GM12892 (cell line): ENCODE data around the gene RPTOR.

Experiments used
- DNase-seq: peaks from one replicate; pipeline ENCODE4 v3.0.0; 2011; ENCODE audit not compliant: insufficient read length
- FAIRE-seq: peaks from 2 replicates; lab custom pipeline; 2011; peaks lifted over from hg19 to GRCh38; lab: Jason Lieb, UNC
- POLR2A ChIP-seq: IDR thresholded peaks from 2 replicates; pipeline ENCODE4 v1.6.1; 2011; ENCODE audit warnings: low read depth, low read length, control low read depth
- POLR2AphosphoS5 ChIP-seq: IDR thresholded peaks from 2 replicates; pipeline ENCODE4 v1.6.1; 2011; ENCODE audit warnings: low read depth, low read length, control low read depth
- TAF1 ChIP-seq: IDR thresholded peaks from 2 replicates; pipeline ENCODE4 v1.6.1; 2011; ENCODE audit warnings: low read depth, mild to moderate bottlenecking, control low read depth, low read length, borderline replicate concordance

RPTOR gene

DNA sequence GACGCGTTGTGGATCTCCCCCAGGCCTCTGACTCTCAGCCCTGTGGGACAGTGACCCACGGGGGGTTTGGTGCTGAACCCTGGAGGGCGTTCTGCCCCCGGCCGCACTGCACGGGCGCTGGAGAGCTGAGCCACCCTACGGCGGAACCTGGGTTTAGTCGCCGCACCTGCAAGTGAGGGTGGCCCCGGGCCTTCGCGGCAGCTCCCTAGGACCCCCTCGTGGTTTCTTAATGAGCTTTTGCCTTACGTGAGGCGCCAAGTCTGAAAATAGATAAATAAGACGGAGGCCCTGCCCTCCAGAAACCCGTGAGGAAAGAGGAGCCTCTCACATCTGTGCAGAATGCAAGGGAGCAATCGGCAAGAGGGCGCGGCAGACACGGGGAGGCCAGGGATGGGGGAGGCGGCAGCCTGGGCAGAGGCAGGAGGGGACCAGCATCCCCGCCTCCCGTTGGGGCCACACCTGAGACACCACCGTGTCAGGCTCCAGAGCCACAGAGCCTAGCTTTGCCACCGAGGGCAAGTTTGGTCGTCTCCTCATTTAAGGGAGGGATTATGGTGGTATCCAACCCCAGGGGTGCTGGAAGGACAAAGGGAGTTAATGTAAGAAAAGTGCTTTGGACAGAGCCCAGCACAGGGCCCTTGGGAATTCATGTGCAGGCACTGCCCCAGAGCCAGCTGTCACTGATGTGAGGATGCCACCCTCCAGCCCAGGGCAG, 293.8 kb downstream of the RPTOR start:
- TF ChIP-seq POLR2A: no peak
- TF ChIP-seq TAF1: no peak
- no peak for TF ChIP-seq POLR2AphosphoS5
- FAIRE-seq (no peak), DNase-seq (no peak)

DNA sequence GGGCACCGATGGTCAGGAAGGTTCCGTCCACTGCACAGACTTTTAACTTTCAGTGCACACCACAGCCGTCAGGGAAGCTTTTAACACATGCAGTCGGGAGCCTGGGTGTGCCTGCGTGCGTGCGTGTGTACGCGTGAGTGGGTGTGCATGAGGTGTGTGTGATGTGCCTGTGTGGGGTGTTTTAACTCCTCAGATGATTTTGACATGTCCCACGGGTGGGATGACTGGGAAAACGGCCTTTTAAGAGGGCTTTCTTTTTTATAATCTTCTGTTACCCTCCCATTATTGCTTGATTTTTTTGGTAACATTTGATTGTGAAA, 294.3 kb downstream of the RPTOR start:
- TF ChIP-seq POLR2A (no peak), POLR2AphosphoS5 (no peak), TAF1 (no peak)
- no peak for FAIRE-seq

DNA sequence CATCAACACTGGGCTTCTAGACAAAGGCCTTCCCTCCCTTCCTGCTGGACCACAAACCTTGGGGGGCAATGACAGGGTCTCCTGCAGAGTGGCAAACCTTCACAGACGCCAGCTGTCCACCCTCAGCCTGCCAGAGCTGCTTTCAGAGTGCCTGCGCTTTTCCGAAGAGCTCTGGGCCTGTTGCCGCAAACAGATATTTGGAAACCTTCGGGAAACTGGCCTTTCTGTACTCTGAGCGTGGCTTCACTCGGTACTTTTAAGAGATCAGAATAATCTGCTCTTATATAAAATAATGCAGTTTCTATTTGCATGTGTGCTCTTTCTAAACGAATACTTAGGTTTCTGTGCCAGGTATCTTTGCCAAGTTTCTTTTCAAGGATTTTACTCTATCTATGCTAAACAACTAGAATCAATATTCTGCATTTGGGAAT, 294.9 kb downstream of the RPTOR start:
- TF ChIP-seq POLR2AphosphoS5 (no peak), TAF1 (no peak), POLR2A (no peak)
- no peak for FAIRE-seq
- no peak for DNase-seq

More for the DNA sequence above, 294.3 kb downstream of the RPTOR start:
- DNase-seq: no peak

DNA sequence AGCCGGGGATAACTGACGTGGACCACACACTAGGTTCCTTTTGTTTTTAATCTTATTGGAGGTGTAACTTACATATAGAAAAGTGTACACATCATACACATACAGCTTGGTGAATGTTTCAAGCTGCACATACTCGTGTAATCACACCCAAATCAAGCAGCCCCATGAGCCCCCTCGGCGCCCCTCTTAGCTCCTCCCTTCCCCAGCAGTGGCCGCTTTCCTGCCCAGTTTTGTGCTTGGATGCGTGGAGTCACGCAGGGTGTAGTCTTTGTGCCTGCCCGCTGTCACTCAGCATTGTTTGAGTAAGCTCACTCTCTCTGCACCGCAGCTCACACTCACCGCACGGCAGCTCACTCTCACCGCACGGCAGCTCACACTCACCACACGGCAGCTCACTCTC, 295.3 kb downstream of the RPTOR start:
- TF ChIP-seq TAF1 (no peak), POLR2A (no peak), POLR2AphosphoS5 (no peak)

DNA sequence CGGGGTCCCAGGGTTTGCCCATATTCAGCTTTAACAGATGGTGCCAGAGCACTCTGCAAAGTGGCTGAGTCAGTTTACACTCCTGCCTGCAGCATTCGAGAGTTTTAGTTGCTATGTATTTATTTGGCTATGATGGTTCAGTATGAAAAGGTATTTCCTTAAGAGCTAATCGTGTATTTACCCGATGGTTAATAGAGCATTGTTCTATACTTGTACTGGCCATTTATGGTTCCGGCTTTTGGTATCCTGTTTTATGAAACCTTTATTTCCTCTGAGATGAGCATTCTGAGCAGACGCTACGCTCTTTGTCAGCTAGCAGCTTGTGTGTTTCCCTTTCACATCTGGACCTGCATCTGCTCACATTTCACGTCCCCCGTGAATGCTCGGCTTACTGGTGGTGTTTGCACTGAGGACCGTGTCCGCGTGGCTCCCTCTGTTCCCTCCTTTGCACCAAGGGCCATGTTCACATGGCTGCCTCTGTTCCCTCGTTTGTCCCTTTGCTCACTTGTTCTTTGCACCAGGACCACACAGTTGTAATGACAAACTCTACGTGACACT, 297.9 kb downstream of the RPTOR start:
- DNase-seq (no peak), FAIRE-seq (no peak)
- TF ChIP-seq POLR2AphosphoS5 (no peak), POLR2A (no peak), TAF1 (no peak)

More for the DNA sequence above, 295.3 kb downstream of the RPTOR start:
- FAIRE-seq (no peak), DNase-seq (no peak)

DNA sequence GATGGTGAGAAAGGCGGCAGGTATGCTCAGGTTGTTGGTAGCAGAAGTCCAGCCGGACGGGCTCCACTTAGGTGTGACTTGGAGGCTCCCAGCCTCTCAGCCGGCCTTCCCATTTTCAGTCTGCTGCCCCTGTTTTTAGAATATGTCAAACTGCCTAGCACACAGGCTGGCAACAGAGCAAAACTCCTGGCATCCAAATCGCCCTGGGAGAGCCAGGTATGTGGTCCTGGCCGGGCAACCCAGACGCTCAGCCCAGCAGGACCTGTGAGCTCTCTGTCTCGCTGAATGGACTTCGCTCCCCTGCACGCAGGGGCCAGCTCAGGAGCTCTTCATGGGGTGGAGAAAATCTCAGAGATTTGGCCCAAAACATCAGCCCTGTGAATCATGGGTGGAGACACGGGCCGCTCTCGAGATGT, 299.1 kb downstream of the RPTOR start:
- no peak for FAIRE-seq
- no peak for TF ChIP-seq TAF1
- TF ChIP-seq POLR2AphosphoS5: no peak
- TF ChIP-seq POLR2A: no peak

DNA sequence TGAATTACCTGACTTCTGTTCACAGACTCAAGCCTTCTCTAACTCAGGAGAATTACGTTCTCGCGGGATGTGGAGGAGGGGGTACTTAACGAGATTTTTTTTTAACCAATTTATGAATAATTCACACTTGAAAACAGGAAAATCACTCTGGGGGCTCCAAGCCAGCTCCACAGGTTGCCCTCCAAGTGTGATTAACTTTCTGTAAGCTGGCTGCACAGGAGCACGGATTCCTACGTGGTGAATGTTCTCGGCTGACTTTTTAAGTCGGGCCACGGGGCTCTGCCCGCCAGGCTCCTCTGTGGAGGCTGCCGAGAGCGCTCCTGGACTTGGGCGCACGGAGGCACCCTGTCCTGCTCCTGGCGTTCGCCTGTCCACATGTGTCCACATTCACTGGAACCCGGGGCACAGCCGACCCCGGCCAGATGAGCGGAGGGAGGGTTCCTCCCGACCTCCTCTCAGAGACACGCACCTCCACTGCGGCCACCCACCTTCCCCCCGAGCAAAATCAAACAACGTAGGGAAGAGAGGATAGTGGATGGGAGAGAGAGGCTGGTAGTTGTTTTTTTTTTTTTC, 299.9 kb downstream of the RPTOR start:
- FAIRE-seq (no peak), DNase-seq (no peak)
- TF ChIP-seq POLR2AphosphoS5 (no peak), POLR2A (no peak), TAF1 (no peak)

More for the DNA sequence above, 299.1 kb downstream of the RPTOR start:
- no peak for DNase-seq

DNA sequence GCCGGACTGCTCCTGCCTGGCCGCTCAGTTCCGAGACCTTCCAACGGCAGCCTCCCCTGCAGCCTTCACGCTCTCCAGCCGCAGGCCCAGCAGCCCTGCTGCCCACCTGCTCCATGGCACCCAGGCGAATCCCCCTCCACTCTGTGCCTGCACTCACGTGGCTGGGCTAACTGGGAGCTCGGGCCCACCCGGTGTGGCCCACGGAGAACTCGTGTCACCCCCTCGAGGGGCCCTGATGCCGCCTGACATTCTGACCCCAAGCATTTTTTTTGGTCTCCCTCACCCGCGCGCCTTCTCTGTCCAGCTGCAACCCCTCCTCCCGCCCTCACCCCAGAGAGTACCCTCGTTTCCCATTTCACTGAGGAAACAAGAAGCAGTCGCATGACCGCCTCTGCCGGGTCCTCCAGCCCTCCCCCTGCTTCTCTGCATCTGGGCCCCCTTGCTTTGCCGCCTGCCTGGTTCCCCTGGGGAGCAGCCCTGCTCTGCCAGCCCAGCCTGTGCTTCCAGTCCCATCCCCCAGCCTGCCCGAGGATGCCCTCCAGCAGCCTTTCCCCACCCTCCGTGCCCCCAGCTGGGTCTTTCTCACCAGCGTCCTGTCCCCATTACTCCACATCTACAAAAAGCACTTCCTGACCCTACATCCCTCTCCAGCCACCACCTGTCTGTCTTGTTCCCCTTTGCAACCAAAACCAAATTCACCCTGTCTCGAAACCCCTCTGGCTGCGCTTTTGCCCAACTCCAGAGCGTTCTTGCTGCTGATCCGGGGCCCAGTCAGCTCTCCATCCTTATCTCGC, 300.6 kb downstream of the RPTOR start:
- TF ChIP-seq POLR2AphosphoS5: no peak
- no peak for TF ChIP-seq POLR2A
- no peak for TF ChIP-seq TAF1
- FAIRE-seq (no peak), DNase-seq (no peak)

DNA sequence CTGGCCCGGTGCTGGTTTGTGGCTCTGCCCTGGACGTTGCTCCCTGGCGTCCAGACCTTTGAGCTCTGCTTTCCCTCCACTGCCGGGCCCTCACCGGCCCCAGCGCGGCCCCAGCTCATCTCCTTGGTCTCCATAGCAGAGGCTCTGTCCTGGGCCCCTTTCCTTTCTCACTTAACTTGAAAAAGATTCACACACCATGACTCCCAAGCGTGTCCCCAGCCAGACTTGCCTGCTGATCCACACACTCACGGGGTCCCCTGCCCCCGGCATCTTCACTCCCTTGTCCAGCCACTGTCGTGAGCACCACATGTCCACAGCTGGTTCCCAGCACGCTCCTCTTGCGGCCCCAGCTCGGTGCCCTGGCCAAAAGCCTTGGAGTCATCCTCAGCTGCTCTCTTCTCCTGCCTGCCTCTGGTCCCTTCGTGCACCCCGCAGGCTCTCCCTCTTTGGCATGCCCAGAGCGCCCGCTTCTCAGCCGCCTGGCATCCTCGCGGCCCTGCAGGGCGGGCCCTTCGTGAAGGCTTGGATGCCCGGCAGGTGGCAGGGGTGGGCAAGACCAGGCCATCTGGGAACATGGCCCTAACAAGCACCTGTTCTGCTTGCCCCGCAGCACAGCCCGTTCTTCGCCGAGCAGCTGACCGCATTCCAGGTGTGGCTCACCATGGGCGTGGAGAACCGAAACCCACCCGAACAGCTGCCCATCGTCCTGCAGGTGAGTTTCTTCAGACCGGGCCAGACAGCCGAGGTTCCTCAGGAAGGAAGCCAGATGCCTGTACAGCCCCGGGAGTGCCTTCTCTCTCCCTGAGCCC, 301.4 kb downstream of the RPTOR start:
- FAIRE-seq (no peak), DNase-seq (no peak)
- TF ChIP-seq TAF1 (no peak), POLR2AphosphoS5 (no peak), POLR2A (no peak)

DNA sequence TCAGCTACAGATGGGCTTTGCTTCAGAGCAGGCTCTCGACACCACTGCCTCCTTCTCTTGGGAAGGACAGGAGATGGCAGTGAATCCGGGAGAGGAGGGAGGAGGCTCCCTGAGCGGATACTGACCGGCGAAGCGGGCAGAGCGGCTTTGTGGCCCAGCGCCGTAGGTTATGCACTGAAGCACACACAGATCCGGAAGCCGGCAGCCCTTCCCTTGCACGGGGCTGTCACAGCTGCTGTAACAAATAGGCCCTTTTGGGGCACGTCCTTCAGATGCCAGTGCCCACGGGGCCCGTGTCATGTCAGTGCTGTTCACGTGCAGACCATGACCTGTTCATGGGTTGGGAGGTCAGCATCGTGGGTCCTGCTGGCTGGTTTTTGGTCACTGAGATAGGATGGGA, 302.3 kb downstream of the RPTOR start:
- TF ChIP-seq TAF1 (no peak), POLR2A (no peak), POLR2AphosphoS5 (no peak)
- no peak for DNase-seq
- FAIRE-seq: no peak
